Activated naive CD4-positive, alpha-beta T cell treated with anti-CD3 and anti-CD28 coated beads, Interleukin-2, amount 50 U/mL, for 72 hours (primary cell): ENCODE results near the gene AP3D1. TPM values are rescaled to one million over a fixed set of nuclear protein-coding genes. Genes with fewer than 3 reads are reported as not detected.
"Not testable (repeated sequence)": the region's sequence is repeated elsewhere in the genome, so short reads cannot be mapped to it uniquely, and the experiment has no call there.

Source experiments
- ATAC-seq, 2 donors: fragments of 150-1000 bp; cut with Tn5 transposase; 2 replicates each; pipeline ENCODE4 v1.10.0; 2021; ENCODE audit warnings: mild to moderate bottlenecking in 2 of 2, moderate library complexity in 2 of 2
- DNase-seq, 2 donors: peaks; one replicate each; pipeline ENCODE4 v3.0.0; 2021 to 2022; ENCODE audit warnings: low spot score in 2 of 2
- H3K27ac Mint-ChIP-seq, 2 donors: one replicate each; pipeline ENCODE4 v1.8.0; 2022; ENCODE audit warnings: mild to moderate bottlenecking in 2 of 2, mixed read lengths in 2 of 2
- H3K36me3 Mint-ChIP-seq, 2 donors: one replicate each; pipeline ENCODE4 v1.8.0; 2022; ENCODE audit warnings: mixed read lengths in 2 of 2
- H3K9me3 Mint-ChIP-seq, 2 donors: one replicate each; pipeline ENCODE4 v1.8.0; 2022; ENCODE audit warnings: mixed read lengths in 2 of 2
- total RNA-seq, 2 donors: library from RNA; stranded (reverse); gene quantifications; one replicate each; pipeline ENCODE4 v1.2.3, GENCODE V29; 2022

The AP3D1 gene
- total RNA-seq, 2 donors from 2014 or later = 83.5 to 91.7 TPM

GRCh38 chr19:2140138-2140569 lies 11.2 kb downstream of the AP3D1 start:
- no peak overlapping the region for H3K27ac Mint-ChIP-seq
- ATAC-seq = no peak
- H3K9me3 Mint-ChIP-seq = no peaks in the 10 kb centered on the region
- DNase-seq = no peak
- no peaks in the 10 kb centered on the region for H3K36me3 Mint-ChIP-seq

- DNase-seq (no peak), ATAC-seq (no peak)
- Mint-ChIP-seq H3K9me3 (no peaks in the 10 kb centered on the region), H3K36me3 (no peaks in the 10 kb centered on the region), H3K27ac (no peak overlapping the region)
These were observed 11.8 kb downstream of the AP3D1 start for GRCh38 chr19:2139385-2140137.

GRCh38 chr19:2138061-2138728 lies 13.2 kb downstream of the AP3D1 start:
- ATAC-seq (no peak), DNase-seq (no peak)
- Mint-ChIP-seq H3K9me3 (no peaks in the 10 kb centered on the region), H3K36me3 (peaks cover 0 to under 1% of the 10 kb centered on the region in 2 donors), H3K27ac (no peak overlapping the region)

DNA sequence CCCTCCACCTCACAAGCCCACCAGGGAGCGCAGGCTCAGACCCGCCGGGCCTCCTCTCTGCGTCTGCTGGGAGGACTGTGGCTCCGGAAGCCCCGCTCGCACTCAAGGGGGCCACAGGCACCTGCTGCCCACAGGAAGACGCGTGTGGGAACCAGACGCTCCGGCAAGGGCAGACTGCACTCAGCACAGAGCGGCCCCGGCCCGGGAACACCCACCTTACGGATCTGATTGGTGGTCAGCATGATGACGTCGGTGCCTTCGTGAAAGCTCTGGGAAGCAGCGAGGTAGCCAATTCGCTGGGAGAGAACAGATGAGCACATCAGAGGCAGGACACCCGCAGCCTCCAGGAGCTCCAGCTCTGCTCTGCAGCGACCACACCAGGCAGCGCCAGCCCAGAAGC lies 14.6 kb downstream of the AP3D1 start:
- Mint-ChIP-seq H3K36me3 (peaks cover 6 to 10% of the 10 kb centered on the region in 2 donors), H3K9me3 (no peaks in the 10 kb centered on the region), H3K27ac (no peak overlapping the region)
- ATAC-seq = no peak
- DNase-seq = no peak

DNA sequence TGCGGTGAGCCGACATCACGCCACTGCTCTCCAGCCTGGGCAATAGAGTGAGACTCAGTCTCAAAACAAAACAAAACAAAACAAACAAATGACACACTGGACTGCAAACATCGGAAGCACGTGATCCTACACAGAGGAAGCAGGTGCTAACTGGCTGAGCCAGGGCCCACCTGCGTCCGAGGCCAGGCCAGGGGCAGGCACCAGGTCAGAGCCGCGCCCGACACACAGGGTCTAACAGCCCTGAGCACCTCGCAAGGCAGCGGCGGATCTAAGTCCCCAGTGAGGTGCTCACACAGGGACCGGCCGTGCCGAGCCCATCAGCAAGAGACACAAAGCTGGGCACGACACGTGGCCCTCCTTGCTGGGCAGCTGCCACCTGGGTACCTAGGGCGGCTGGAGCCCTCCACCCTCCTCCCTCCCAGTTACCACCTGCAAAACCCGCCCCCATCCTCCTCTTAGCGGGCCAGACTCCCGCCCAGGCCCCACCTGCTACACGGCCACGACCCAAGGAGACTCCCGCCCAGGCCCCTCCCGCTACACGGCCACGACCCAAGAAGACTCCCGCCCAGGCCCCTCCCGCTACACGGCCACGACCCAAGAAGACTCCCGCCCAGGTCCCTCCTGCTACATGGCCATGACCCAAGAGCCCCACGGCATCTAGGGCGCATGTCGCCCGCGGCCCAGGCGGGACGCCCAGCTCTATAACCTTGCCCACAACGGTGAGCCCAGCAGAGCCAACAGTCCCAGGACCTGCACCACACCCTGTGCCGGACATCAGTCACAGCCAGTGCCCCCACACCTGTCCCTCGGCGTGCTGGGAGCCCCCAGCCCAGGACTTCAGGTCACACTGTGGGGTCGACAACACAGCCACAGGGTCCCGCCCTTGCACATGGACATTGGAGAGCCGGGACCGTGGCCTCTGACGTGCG lies 15.6 kb downstream of the AP3D1 start:
- no peak for ATAC-seq
- H3K27ac Mint-ChIP-seq = no peak overlapping the region
- H3K36me3 Mint-ChIP-seq = peaks cover 6 to 10% of the 10 kb centered on the region in 2 donors
- H3K9me3 Mint-ChIP-seq = no peaks in the 10 kb centered on the region
- DNase-seq = no peak

GRCh38 chr19:2132731-2133490 lies 18.5 kb downstream of the AP3D1 start:
- ATAC-seq = no peak
- Mint-ChIP-seq H3K36me3 (peaks cover 6 to 10% of the 10 kb centered on the region in 2 donors), H3K27ac (peak overlapping the region in 1 of 2 donors; percentile 81), H3K9me3 (no peaks in the 10 kb centered on the region)
- no peak for DNase-seq

GRCh38 chr19:2132191-2132590 lies 19.2 kb downstream of the AP3D1 start:
- Mint-ChIP-seq H3K27ac (no peak overlapping the region), H3K36me3 (peaks cover 6 to 10% of the 10 kb centered on the region in 2 donors), H3K9me3 (no peaks in the 10 kb centered on the region)
- ATAC-seq (no peak), DNase-seq (no peak)

- H3K9me3 Mint-ChIP-seq, ATAC-seq, DNase-seq, H3K27ac Mint-ChIP-seq: not testable (repeated sequence)
- peaks cover 6 to 10% of the 10 kb centered on the region in 2 donors for H3K36me3 Mint-ChIP-seq
These were observed 20.1 kb downstream of the AP3D1 start for GRCh38 chr19:2131012-2131975.

DNA sequence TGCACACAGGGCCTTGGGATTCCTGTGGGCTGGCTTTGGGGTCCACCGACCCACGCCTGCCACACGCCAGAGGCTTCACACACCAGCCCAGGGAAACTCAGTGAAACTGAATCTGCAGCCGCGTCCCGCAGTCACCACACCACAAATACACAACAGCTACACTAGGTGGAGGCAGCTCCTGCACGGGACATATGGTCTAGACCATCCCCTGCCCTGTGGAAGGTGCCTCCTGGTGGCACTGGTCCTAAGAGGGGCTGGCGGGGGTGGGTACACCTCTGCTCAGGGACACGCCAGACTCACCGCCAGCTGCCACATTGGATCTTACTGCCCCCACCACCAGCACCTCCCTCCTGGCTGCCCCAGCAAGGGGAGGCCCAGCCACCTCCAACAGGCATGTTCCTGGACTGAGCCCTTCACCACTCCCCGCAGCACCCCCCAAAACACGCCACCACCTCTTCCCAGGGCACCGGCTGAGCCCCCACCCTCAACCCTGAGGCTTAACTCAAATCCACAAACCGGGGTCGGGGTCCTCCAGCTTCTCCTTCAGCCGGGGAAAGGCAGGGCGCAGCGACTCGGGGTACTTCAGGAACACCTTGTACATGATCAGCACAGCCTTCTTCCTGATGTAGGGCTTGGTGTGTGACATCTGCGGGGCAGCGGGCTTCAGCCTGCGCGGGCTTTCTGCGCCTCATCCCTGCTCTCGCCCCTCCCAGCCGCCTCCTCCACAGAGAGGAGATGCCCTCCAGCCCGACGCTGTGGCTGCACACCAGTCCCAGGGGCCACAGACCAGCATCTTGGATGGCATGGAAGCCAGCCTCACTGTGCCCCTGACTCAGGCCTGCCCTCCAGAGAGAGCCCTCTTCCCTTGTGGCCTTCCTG lies 21.2 kb downstream of the AP3D1 start:
- DNase-seq = no peak
- Mint-ChIP-seq H3K27ac (peak overlapping the region in 1 of 2 donors; percentile 21), H3K9me3 (no peaks in the 10 kb centered on the region), H3K36me3 (peaks cover 6 to 10% of the 10 kb centered on the region in 2 donors)
- no peak for ATAC-seq

- peaks cover 6 to 10% of the 10 kb centered on the region in 2 donors for H3K36me3 Mint-ChIP-seq
- no peak for ATAC-seq
- H3K27ac Mint-ChIP-seq = no peak overlapping the region
- H3K9me3 Mint-ChIP-seq = no peaks in the 10 kb centered on the region
- DNase-seq = no peak
These were observed 21.9 kb downstream of the AP3D1 start for GRCh38 chr19:2129486-2129885.

- ATAC-seq = no peak
- Mint-ChIP-seq H3K27ac (no peak overlapping the region), H3K9me3 (no peaks in the 10 kb centered on the region), H3K36me3 (peaks cover 6 to 10% of the 10 kb centered on the region in 2 donors)
- DNase-seq = no peak
These were observed 22.3 kb downstream of the AP3D1 start for GRCh38 chr19:2129022-2129421.

DNA sequence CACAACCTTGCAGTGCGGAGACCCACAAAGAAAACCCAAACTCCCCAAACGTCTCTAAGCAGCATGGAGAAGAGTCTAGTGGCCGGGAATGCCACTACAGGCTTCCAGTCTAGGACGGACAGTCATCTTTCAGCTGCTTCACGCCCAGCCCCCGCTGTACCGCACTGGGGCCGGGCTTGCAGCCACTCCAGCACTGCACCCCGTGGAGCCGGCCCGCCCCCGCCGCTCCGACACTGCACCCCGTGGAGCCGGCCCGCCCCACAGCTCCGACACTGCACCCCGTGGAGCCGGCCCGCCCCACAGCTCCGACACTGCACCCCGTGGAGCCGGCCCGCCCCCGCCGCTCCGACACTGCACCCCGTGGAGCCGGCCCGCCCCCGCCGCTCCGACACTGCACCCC lies 23.1 kb downstream of the AP3D1 start:
- not testable (repeated sequence) for H3K9me3 Mint-ChIP-seq, H3K27ac Mint-ChIP-seq, DNase-seq, ATAC-seq
- peaks cover 6 to 10% of the 10 kb centered on the region in 2 donors for H3K36me3 Mint-ChIP-seq

- Mint-ChIP-seq H3K9me3 (no peaks in the 10 kb centered on the region), H3K36me3 (peaks cover 5 to 6% of the 10 kb centered on the region in 2 donors), H3K27ac (no peak overlapping the region)
- no peak for ATAC-seq
- no peak for DNase-seq
These were observed 23.6 kb downstream of the AP3D1 start for GRCh38 chr19:2127758-2128157.

DNA sequence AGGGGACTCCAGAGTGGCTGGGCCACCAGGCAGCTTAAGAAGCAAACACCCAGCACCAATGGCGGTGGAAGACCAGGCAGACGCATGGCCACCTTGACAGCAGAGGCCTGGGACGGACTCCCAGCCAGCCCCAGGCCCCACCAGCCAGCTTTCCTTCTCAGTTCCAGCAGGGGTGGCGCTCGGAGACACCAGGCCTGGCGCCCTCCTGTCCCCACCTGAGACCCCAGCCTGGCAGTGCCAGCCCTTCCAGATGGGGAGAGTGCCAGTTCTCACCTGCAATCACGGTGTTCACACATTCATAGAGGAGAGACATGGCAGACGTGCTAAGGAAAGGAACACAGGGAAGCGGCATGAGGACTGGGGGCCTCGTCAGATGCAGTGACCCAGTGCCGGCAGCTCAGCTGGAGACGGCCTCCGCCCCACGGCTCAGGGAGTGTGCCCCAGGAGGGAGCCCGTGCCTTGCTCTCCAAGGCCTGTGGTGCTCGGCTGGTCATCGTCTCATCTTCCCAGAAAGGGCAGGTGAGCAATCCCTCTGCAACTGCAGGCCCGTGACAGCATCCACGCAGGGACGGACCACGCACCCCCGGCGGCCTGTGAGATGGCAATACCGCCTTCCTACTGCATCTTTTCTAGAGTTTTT lies 24.4 kb downstream of the AP3D1 start:
- no peaks in the 10 kb centered on the region for H3K9me3 Mint-ChIP-seq
- no peaks in the 10 kb centered on the region for H3K36me3 Mint-ChIP-seq
- DNase-seq (no peak), ATAC-seq (no peak)
- no peak overlapping the region for H3K27ac Mint-ChIP-seq
